Measurements from ENCODE around the gene ULBP2. TPM values are rescaled to one million over a fixed set of nuclear protein-coding genes. Genes with fewer than 3 reads are reported as not detected.
A peak's percentile ranks its signal among the peaks of the same experiment; 100 is the strongest.
"Not testable (repeated sequence)": the region's sequence is repeated elsewhere in the genome, so short reads cannot be mapped to it uniquely, and the experiment has no call there.

ULBP2 gene
- total RNA-seq, 1 donor = 0.27 TPM

DNA sequence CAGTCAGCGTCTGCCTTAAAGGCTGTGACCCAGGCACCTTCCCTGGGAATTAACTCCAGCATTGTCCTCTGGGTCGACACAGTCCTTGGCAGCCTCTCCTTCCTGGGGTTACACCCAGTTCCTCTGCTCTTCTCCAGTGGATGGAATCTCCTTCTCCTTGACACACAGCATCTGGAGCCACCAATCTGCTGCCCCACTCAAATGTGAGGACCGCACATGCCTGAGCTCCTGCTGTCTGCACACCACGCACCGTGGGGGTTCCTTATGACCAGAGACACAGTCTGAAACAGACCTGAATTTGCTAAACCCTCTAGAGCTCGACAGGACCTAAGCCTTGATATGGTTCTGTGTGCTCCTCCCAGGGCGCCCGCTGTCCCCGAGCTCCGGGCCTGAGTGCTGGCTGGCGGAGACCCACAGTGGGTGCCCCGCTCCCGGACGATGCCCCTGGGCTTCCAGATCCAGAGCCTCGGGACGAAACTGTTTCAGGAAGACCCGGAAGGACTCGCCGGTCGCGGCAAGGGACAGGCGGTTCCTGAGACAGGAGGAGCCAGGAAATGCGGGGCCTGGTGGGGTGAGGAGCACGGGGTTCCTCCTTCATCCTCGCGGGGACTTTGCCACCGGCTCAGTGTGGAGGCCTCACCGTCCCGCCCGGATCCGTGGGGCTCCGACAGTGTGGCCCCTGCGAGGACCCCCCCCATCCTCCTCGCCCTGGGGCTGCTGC is 16.4 kb upstream of the ULBP2 start:
- no peak for DNase-seq (ENCODE audit: low read depth in 2 of 3, low spot score in 2 of 3)

- DNase-seq (ENCODE audit: low read depth in 2 of 3, low spot score in 2 of 3) = peak in 2 of 3 donors; percentile 71 to 83
Measured at GRCh38 chr6:149925974-149926777, 15.6 kb upstream of the ULBP2 start.

GRCh38 chr6:149927025-149927424 is 14.8 kb upstream of the ULBP2 start:
- DNase-seq (ENCODE audit: low read depth in 2 of 3, low spot score in 2 of 3) = not testable (repeated sequence)

GRCh38 chr6:149929422-149929821 is 12.4 kb upstream of the ULBP2 start:
- peak in 1 of 3 donors; percentile 42 for DNase-seq (ENCODE audit: low read depth in 2 of 3, low spot score in 2 of 3)

GRCh38 chr6:149931501-149931900 is 10.3 kb upstream of the ULBP2 start:
- DNase-seq (ENCODE audit: low read depth in 2 of 3, low spot score in 2 of 3) = no peak

DNA sequence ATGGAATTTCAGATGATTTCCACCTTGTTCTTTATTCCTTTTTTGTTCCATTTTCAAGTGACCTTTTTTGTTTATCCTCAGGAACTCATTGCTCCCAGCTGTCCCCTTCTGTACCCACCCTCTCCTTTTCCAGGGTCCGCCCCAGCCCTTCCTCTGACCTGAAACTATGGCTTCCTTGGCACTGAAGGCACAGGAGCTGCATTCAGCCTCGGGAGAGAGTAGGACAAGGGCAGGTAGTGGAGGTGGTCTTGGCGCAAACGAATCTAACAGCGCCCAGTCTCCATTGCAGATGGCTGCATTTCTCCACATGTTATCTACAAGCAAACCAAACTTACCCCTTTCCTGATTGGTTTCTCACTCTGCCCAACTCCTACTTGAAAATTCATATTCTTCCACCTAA is 8.8 kb upstream of the ULBP2 start:
- no peak for DNase-seq (ENCODE audit: low read depth in 2 of 3, low spot score in 2 of 3)

DNA sequence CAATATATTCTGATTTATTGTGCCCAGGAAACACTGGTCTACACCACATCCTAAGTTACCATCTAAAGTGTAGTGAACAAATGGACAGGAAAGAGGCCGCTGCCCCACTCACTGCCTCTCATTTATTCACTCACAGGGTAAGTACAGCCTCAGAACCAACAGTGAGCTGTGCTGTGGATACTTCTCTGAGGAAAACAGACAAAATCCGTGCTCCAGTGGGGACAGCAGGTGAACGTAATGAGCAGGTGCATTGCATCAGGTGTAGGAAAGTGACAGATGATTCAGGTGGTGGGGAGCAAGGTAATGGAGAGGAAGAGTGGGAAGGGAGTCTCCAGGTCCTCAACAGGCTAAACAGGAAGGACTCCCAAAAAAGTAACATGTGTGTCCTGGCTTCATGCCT is 8.4 kb upstream of the ULBP2 start:
- DNase-seq (ENCODE audit: low read depth in 2 of 3, low spot score in 2 of 3) = no peak

DNA sequence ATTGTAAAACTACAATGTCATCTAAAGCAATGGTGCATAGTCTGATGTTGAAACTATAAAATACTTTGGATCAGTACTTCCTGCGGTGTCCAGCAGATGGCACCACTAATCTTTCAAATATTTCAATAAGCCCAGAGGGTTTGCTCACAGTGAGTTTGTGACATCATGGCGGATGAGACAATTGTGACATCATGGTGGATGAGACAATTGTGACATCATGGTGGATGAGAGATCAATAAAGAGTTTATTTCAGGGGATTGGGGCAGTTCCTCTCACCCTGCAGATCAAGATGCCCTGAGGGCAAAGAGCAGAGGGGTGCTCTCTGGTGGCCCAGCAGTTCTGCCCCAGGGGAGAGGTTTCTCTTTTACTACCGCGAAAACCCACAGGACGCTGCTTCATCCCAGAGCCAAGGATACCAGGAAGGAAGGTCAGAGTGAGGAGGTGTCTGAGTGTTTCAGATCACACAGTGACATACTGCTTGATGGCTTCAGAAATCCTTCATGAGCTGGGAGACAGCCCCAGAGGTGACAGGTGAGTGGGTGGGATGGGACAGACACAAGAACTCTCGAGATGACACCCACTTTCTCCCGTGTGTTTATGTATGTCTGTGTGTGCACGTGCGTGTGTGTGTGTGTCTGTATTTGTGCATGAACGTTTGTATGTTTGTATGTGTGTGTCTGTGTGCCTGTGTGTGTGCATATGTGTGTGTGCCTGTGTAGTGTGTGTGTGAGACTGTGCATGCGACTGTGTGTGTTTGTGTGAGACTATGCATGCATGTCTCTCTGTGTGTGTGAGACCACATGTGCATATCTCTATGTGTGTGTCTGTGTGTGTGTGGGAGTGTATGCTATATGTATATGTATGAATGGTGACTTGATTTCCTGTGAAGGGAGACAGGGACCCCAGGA is 7.3 kb upstream of the ULBP2 start:
- DNase-seq (ENCODE audit: low read depth in 2 of 3, low spot score in 2 of 3) = peak; percentile 62 to 91 (median 68)

DNA sequence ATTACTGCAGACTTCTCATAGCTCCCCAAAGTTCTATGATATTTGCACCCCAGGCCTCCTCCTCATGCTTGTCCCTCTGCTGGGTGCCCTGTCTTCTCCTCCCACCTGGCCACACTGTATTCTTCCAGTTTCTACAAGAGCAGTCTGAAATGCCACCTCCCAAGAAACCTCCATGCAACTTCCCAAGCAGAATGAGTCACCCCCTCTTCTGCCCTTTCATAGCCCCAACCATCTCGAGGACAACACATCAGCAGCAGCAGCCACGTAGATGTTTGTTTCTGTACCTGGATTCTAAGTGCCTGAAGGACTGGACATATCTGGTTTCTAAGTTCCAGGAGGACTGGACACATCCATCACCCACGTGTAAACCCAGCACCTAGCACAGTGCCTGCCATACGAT is 6.6 kb upstream of the ULBP2 start:
- no peak for DNase-seq (ENCODE audit: low read depth in 2 of 3, low spot score in 2 of 3)

DNA sequence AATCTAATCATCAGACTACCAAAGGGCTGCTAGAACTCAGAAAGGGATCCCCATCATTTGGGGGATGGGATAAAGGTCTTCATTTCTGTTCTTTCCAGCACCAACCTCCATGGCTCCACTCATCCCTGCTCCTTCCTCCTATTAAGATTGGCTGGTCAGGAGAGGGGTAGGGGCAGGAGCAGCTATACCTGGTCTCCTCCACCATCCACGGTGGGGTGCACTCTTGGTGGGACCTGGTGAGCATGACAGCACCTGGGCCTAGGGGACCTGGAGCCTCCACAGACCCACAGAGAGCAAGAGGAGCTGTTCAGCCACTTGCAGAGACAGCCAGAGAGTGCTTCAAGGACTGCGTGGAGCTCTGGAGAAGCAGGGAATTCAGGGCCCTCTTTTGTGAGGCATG is 6.1 kb upstream of the ULBP2 start:
- no peak for DNase-seq (ENCODE audit: low read depth in 2 of 3, low spot score in 2 of 3)

GRCh38 chr6:149936743-149937142 is 5.1 kb upstream of the ULBP2 start:
- no peak for DNase-seq (ENCODE audit: low read depth in 2 of 3, low spot score in 2 of 3)

- DNase-seq (ENCODE audit: low read depth in 2 of 3, low spot score in 2 of 3) = not testable (repeated sequence)
Measured at GRCh38 chr6:149938013-149938570, 3.7 kb upstream of the ULBP2 start.

GRCh38 chr6:149938571-149939355 is 3.1 kb upstream of the ULBP2 start:
- peak in 2 of 3 donors; percentile 49 to 51 for DNase-seq (ENCODE audit: low read depth in 2 of 3, low spot score in 2 of 3)

- DNase-seq (ENCODE audit: low read depth in 2 of 3, low spot score in 2 of 3) = no peak
Measured at GRCh38 chr6:149939356-149939648, 2.5 kb upstream of the ULBP2 start.

DNA sequence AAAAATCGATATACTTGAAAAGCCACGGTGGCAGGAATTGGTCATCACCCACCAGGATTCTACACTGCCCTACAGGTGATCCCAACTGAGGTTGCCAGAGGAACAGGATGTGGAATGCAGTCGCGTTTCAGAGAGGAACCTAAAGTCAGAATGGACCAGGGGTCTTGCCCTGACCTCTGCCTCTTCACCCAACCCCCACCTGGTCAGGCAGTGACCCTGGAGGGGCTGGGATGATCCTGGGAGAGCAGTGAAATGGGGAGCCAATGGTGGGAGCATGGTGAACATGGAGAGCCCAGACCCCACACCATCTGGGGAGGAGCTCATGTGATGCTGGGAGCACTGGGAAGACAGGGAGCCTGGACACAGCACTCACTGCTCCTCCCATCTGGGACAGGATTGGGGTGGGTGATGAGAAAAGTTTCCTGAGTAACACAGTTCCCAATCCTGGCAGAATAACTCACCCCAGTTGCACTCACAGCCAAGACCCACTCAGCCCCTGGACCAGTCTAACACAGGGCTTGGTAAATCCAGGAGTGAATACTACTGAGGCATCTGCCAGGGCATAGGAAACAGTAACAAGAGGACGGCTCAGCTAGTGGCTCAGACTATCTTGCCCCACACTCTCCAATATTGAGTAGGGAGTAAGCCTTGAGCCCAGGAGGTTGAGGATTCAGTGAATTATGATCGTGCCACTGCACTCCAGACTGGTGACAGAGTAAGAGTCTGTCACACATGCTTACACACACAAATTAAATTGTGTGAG is 1.7 kb upstream of the ULBP2 start:
- DNase-seq (ENCODE audit: low read depth in 2 of 3, low spot score in 2 of 3) = no peak

GRCh38 chr6:149940672-149940982 is 1.2 kb upstream of the ULBP2 start:
- DNase-seq (ENCODE audit: low read depth in 2 of 3, low spot score in 2 of 3) = no peak

DNA sequence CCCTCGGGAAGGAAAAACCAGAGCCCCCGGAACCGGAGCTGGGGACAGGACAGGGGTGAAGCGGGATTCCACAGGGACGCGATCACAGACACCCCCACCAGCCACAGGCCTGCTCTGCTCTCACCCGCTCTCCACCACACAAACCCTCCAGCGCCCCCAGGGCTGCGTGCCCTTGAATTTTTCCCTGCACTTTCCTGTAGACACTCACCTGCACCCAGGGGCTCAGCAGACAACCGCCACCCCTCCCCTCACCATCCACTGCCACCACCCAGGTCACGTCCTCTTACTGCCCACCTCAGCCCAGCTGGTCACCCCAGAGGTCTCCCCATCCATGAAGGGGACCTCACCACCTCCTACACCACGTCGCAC is 631 bp downstream of the ULBP2 start:
- DNase-seq (ENCODE audit: low read depth in 2 of 3, low spot score in 2 of 3) = no peak

DNA sequence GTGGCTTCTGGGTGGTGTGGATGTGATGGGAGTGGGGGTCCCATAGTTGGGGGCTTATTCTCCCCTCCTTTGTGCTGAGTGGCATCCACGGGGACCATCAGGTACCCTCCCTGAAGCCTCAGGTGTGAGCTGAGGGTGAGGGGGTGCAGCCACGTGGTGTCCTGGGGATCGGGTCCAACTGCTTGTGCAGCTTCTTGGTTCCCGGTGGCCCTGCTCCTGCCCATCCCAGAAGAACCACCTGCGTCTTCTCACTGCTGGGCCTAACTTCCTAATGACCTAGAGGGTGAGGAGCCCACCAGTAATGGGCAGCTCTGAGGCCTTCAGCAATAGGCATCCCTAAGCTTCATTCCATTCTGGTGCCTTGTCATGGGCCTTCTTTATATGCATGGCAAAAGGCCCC is 1.5 kb downstream of the ULBP2 start:
- DNase-seq (ENCODE audit: low read depth in 2 of 3, low spot score in 2 of 3) = not testable (repeated sequence)

DNA sequence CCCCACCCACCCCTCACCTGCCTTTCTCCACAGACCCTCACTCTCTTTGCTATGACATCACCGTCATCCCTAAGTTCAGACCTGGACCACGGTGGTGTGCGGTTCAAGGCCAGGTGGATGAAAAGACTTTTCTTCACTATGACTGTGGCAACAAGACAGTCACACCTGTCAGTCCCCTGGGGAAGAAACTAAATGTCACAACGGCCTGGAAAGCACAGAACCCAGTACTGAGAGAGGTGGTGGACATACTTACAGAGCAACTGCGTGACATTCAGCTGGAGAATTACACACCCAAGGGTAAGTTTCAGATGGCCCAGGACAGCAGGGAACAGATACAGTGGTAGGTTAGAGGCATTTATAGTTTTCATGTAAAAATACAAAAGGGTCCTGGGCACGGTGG is 3.5 kb downstream of the ULBP2 start:
- DNase-seq (ENCODE audit: low read depth in 2 of 3, low spot score in 2 of 3) = not testable (repeated sequence)

DNA sequence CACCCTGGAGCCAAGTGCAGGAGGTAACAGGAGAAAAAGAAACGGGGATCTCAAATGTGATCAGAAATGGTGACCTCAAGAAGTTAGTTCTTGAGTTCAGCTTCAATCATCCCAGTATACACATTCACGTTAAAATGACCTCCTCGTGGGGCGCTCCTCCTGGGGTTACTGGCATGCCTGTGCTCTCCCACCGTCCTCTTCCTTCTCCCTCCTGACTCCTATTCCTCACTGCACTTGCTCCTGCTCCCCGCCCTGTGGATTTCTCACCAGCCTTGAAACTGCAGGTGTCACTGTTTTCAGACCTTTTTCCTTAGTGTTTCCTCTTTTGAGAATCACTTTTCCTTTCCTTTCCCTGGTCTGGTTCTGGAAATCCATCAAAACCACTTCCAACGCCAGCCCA is 4.8 kb downstream of the ULBP2 start:
- not testable (repeated sequence) for DNase-seq (ENCODE audit: low read depth in 2 of 3, low spot score in 2 of 3)
